Measurements from ENCODE around the gene MRRF.
"Not testable (repeated sequence)": the region's sequence is repeated elsewhere in the genome, so short reads cannot be mapped to it uniquely, and the experiment has no call there.

The MRRF gene

GRCh38 chr9:122277285-122277897 lies 12.7 kb downstream of the MRRF start:
- no peak for DNase-seq (ENCODE audit: low read depth)

- no peak for DNase-seq (ENCODE audit: low read depth)
Measured at GRCh38 chr9:122281368-122281767, 16.7 kb downstream of the MRRF start.

- no peak for DNase-seq (ENCODE audit: low read depth)
Measured at GRCh38 chr9:122286764-122287163, 22.1 kb downstream of the MRRF start.

- no peak for DNase-seq (ENCODE audit: low read depth)
Measured at GRCh38 chr9:122287214-122287720, 22.6 kb downstream of the MRRF start.

GRCh38 chr9:122291458-122291857 lies 26.8 kb downstream of the MRRF start:
- DNase-seq (ENCODE audit: low read depth), result no peak

GRCh38 chr9:122294531-122294930 lies 29.8 kb downstream of the MRRF start:
- DNase-seq (ENCODE audit: low read depth), result no peak

GRCh38 chr9:122297512-122297911 lies 32.8 kb downstream of the MRRF start:
- no peak for DNase-seq (ENCODE audit: low read depth)

- no peak for DNase-seq (ENCODE audit: low read depth)
Measured at GRCh38 chr9:122302237-122303093, 37.8 kb downstream of the MRRF start.

- DNase-seq (ENCODE audit: low read depth), result no peak
Measured at GRCh38 chr9:122307061-122307460, 42.4 kb downstream of the MRRF start.

- DNase-seq (ENCODE audit: low read depth), result no peak
Measured at GRCh38 chr9:122307925-122308324, 43.2 kb downstream of the MRRF start.

- no peak for DNase-seq (ENCODE audit: low read depth)
Measured at GRCh38 chr9:122309861-122310260, 45.2 kb downstream of the MRRF start.

GRCh38 chr9:122314165-122314564 lies 49.5 kb downstream of the MRRF start:
- no peak for DNase-seq (ENCODE audit: low read depth)

- no peak for DNase-seq (ENCODE audit: low read depth)
Measured at GRCh38 chr9:122315534-122315933, 50.9 kb downstream of the MRRF start.

- DNase-seq (ENCODE audit: low read depth), result no peak
Measured at GRCh38 chr9:122318284-122318683, 53.6 kb downstream of the MRRF start.

GRCh38 chr9:122320413-122320881 lies 55.8 kb downstream of the MRRF start:
- DNase-seq (ENCODE audit: low read depth), result no peak

GRCh38 chr9:122322553-122322952 lies 57.9 kb downstream of the MRRF start:
- DNase-seq (ENCODE audit: low read depth), result no peak

GRCh38 chr9:122324665-122325064 lies 60.0 kb downstream of the MRRF start:
- DNase-seq (ENCODE audit: low read depth), result not testable (repeated sequence)

- no peak for DNase-seq (ENCODE audit: low read depth)
Measured at GRCh38 chr9:122325124-122325523, 60.4 kb downstream of the MRRF start.

GRCh38 chr9:122327175-122327574 lies 62.5 kb downstream of the MRRF start:
- no peak for DNase-seq (ENCODE audit: low read depth)

GRCh38 chr9:122329597-122329996 lies 64.9 kb downstream of the MRRF start:
- no peak for DNase-seq (ENCODE audit: low read depth)

GRCh38 chr9:122330466-122330865 lies 65.8 kb downstream of the MRRF start:
- not testable (repeated sequence) for DNase-seq (ENCODE audit: low read depth)

- no peak for DNase-seq (ENCODE audit: low read depth)
Measured at GRCh38 chr9:122331523-122331927, 66.8 kb downstream of the MRRF start.

- no peak for DNase-seq (ENCODE audit: low read depth)
Measured at GRCh38 chr9:122332083-122332482, 67.4 kb downstream of the MRRF start.
